Measurements from ENCODE around the gene PPP2R3B.

- TF ChIP-seq POLR2A (IDR thresholded peaks at IDR 0.05), result no peak
- TF ChIP-seq, protein P1, sequence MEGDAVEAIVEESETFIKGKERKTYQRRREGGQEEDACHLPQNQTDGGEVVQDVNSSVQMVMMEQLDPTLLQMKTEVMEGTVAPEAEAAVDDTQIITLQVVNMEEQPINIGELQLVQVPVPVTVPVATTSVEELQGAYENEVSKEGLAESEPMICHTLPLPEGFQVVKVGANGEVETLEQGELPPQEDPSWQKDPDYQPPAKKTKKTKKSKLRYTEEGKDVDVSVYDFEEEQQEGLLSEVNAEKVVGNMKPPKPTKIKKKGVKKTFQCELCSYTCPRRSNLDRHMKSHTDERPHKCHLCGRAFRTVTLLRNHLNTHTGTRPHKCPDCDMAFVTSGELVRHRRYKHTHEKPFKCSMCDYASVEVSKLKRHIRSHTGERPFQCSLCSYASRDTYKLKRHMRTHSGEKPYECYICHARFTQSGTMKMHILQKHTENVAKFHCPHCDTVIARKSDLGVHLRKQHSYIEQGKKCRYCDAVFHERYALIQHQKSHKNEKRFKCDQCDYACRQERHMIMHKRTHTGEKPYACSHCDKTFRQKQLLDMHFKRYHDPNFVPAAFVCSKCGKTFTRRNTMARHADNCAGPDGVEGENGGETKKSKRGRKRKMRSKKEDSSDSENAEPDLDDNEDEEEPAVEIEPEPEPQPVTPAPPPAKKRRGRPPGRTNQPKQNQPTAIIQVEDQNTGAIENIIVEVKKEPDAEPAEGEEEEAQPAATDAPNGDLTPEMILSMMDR (IDR thresholded peaks at IDR 0.05), result no peak
These were observed 17.9 kb upstream of the PPP2R3B start for GRCh38 chrX:404656-405055.

Data from Peyer's patch (tissue), 4 donors.